ENCODE results near the gene SLC30A2.

The SLC30A2 gene

DNA sequence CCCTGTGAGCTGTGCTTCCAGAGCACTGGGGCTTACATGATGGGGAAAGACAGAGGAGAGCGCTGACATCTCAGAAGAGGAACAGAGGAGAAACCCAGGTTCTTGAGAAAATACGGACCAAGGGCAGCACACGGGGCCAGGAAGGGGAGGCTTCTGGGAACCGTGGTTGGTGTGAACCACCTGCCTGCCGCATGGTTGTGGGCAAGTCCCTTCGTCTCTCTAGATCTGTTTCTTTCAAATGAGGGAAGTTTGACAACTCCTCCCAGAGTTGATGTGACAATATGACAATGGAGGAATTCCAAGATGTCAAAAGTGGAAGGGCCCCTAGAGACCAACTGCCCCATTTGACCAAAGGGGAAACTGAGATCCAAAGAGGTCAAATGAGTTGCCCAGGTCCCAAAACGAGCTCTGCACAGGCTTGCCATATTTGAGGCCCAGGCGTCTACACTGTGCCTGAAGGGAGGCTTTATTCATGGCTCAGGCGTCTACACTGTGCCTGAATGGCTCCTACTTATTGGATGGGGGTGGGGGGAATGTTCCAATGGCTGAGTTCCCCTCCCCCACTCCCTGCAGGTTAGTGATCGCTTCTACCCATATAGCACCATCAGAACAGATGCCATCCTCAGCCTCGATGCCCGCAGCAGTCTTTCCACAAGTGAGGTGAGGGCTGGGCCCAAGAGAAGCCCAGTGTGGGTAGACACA lies 13.1 kb downstream of the SLC30A2 start:
- no peak overlapping the region for H3K27ac ChIP-seq
- H3K4me3 ChIP-seq (ENCODE audit: low read depth in 1 of 2, low read length in 1 of 2), result no peak overlapping the region
- no peaks in the 10 kb centered on the region for H3K36me3 ChIP-seq
- peaks cover 12% of the 10 kb centered on the region in 2 experiments for H3K4me1 ChIP-seq (ENCODE audit: control insufficient read depth in 1 of 2, insufficient read depth in 1 of 2, low read depth in 1 of 2, low read length in 1 of 2)
- no peak for TF ChIP-seq CTCF (IDR thresholded peaks at IDR 0.05)
- no peaks in the 10 kb centered on the region for H3K9me3 ChIP-seq
- peaks cover 50% of the 10 kb centered on the region for H3K27me3 ChIP-seq

DNA sequence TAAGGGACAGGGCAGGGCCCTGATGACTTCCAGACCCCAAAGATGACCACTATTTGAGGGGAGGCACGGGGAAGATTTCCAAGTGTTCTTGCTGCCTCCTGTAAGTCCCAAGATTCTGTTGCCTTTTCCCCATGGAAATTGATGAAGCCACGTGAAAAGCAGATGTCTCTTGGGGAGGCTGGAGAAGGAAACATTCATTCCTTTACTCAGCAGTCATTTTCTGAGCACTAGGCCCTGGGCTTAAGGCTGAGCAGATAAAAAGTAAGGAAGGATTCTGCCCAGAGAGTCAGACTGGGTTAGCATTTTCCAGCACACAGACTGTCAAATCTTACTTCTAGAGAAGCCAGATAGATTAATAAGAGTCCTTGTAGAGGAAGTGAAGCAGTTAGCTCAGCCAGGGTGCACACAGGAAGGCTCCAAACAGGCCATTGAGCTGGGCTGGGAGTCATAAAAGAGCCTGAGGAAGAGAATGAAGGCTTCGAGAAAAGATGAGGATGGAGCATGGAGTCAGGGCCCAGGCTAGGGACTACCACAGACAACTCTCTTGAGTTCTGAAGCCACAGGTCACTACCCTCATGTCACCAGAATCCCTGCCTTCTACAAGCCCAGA lies 14.2 kb downstream of the SLC30A2 start:
- H3K27ac ChIP-seq, result no peak overlapping the region

DNA sequence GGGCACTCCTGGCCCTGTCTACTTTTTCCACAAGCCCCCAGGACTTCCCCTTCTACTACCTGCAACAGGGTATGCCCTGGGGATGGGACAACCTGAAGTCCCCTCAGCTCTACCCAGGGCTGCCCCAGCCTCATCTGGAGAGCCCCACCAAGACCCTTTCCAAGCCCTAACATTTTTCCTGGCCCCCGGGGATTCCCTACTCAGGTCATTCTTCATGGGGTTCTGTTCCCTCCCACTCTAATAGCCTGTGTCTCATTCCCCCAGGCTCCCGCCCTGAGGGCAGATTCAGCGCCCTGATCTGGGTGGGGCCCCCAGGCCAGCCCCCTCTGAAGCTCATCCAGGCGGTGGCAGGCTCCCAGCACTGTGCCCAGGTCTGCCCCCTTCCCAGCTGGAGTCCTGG lies 14.7 kb downstream of the SLC30A2 start:
- H3K9me3 ChIP-seq, result no peaks in the 10 kb centered on the region
- H3K36me3 ChIP-seq, result no peaks in the 10 kb centered on the region
- TF ChIP-seq CTCF (IDR thresholded peaks at IDR 0.05), result no peak
- H3K27ac ChIP-seq, result no peak overlapping the region
- H3K4me3 ChIP-seq (ENCODE audit: low read depth in 1 of 2, low read length in 1 of 2), result no peak overlapping the region
- H3K4me1 ChIP-seq (ENCODE audit: control insufficient read depth in 1 of 2, insufficient read depth in 1 of 2, low read depth in 1 of 2, low read length in 1 of 2), result peaks cover 11 to 12% of the 10 kb centered on the region in 2 experiments
- H3K27me3 ChIP-seq, result peaks cover 35% of the 10 kb centered on the region

More for the DNA sequence above, 14.2 kb downstream of the SLC30A2 start:
- no peak for TF ChIP-seq CTCF (IDR thresholded peaks at IDR 0.05)
- no peaks in the 10 kb centered on the region for H3K9me3 ChIP-seq
- H3K36me3 ChIP-seq, result no peaks in the 10 kb centered on the region
- H3K4me1 ChIP-seq (ENCODE audit: control insufficient read depth in 1 of 2, insufficient read depth in 1 of 2, low read depth in 1 of 2, low read length in 1 of 2), result peaks cover 12% of the 10 kb centered on the region in 2 experiments
- H3K27me3 ChIP-seq, result peaks cover 41% of the 10 kb centered on the region
- no peak overlapping the region for H3K4me3 ChIP-seq (ENCODE audit: low read depth in 1 of 2, low read length in 1 of 2)

DNA sequence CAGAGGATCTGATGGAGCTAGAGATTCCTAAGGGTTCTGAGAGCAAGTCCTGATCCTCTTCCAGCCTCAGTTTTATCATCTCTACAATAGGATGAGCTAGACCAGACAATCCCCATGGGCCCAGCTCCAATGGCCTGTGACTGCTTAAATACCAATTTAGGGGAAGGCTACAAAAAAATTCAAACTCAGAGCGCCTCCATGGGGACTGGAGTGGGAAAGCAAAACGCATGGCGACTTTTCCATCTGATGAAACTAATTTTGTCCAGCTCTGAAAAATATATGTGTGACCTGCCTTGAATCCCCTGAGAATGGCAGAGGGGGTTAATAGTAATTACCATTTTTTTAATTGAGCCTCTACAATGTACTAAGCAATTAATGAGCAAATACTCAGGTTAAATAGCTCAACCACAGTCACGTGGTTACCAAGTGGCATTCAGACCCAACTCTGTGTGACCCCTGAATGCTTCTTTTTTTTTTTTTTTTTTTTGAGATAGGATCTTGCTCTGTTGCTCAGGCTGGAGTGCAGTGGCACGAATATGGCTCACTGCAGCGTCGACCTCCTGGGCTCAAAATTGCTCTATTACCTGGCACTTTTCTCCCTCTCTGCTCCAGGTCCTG lies 15.9 kb downstream of the SLC30A2 start:
- no peak for TF ChIP-seq CTCF (IDR thresholded peaks at IDR 0.05)
- Histone ChIP-seq H3K9me3 (no peaks in the 10 kb centered on the region), H3K4me1 (ENCODE audit: control insufficient read depth in 1 of 2, insufficient read depth in 1 of 2, low read depth in 1 of 2, low read length in 1 of 2) (peaks cover 4 to 5% of the 10 kb centered on the region in 2 experiments), H3K27me3 (peaks cover 32% of the 10 kb centered on the region), H3K27ac (no peak overlapping the region), H3K4me3 (ENCODE audit: low read depth in 1 of 2, low read length in 1 of 2) (no peak overlapping the region), H3K36me3 (no peaks in the 10 kb centered on the region)

- Histone ChIP-seq H3K36me3 (no peaks in the 10 kb centered on the region), H3K9me3 (no peaks in the 10 kb centered on the region)
- TF ChIP-seq CTCF (IDR thresholded peaks at IDR 0.05), result no peak
Observed at GRCh38 chr1:26029054-26029863, 16.7 kb downstream of the SLC30A2 start.

More at GRCh38 chr1:26029054-26029863, 16.7 kb downstream of the SLC30A2 start:
- Histone ChIP-seq H3K27ac (no peak overlapping the region), H3K4me3 (ENCODE audit: low read depth in 1 of 2, low read length in 1 of 2) (no peak overlapping the region), H3K4me1 (ENCODE audit: control insufficient read depth in 1 of 2, insufficient read depth in 1 of 2, low read depth in 1 of 2, low read length in 1 of 2) (no peaks in the 10 kb centered on the region), H3K27me3 (peaks cover 25% of the 10 kb centered on the region)

Measured in neutrophil (primary cell).